Fibroblast of lung (primary cell): ENCODE results near the gene SLC1A7.

Experiments
- CTCF ChIP-seq, 2 donors: IDR thresholded peaks in 1 of 2; conservative IDR thresholded peaks in 1 of 2; 1 replicate in 1 of 2; 2 replicates in 1 of 2; pipeline ENCODE4 v1.5.1; 2011 to 2012; ENCODE audit warnings: low read length in 2 of 2, control low read depth in 1 of 2, inconsistent platforms in 1 of 2, low read depth in 1 of 2, mild to moderate bottlenecking in 1 of 2
- EZH2 ChIP-seq: IDR thresholded peaks from 2 replicates; pipeline ENCODE4 v1.5.1; 2012; ENCODE audit warnings: low read length, control low read depth, mild to moderate bottlenecking; ENCODE audit errors: missing control alignments

- no peak for TF ChIP-seq CTCF (conservative IDR thresholded peaks at IDR 0.05 in 1 of 2, IDR thresholded peaks at IDR 0.05 in 1 of 2; ENCODE audit: low read depth in 1 of 2, low read length in 2 of 2)
- no peak for TF ChIP-seq EZH2
Observed at GRCh38 chr1:53083636-53084588, 58.5 kb downstream of the SLC1A7 start.
